BJ (cell line): ENCODE results near the gene TNS3. TPM values are rescaled to one million over a fixed set of nuclear protein-coding genes. Genes with fewer than 3 reads are reported as not detected.

ENCODE experiments used
- CTCF ChIA-PET: fragments of 350-600 bp; formaldehyde crosslinking; extraction: SDS; loops from one replicate; lab custom pipeline; 2021; ENCODE audit warnings: antibody characterized with exemption, inconsistent platforms; lab: Yijun Ruan, JAX
- POLR2A ChIA-PET: fragments of 300-600 bp; sonication (Branson Sonifier 250); formaldehyde crosslinking; extraction: SDS; loops from one replicate; lab custom pipeline; 2021; ENCODE audit warnings: antibody characterized with exemption; lab: Charles Lee
- DNase-seq: peaks from one replicate; pipeline ENCODE4 v3.0.0-alpha.2; 2011; ENCODE audit warnings: low read depth
- H3K27me3 ChIP-seq: 2 replicates; pipeline ENCODE4 v1.6.0; 2011; ENCODE audit warnings: low read length; ENCODE audit not compliant: control insufficient read depth, insufficient read depth
- H3K36me3 ChIP-seq: 2 replicates; pipeline ENCODE4 v1.5.1; 2011; ENCODE audit warnings: low read length; ENCODE audit not compliant: control insufficient read depth, insufficient read depth
- H3K4me3 ChIP-seq: 2 replicates; pipeline ENCODE4 v1.5.1; 2011; ENCODE audit warnings: low read depth, mild to moderate bottlenecking, control low read depth, low read length
- CTCF ChIP-seq: IDR thresholded peaks from 2 replicates; pipeline ENCODE4 v1.5.1; 2011; ENCODE audit warnings: low read depth, mild to moderate bottlenecking, control low read depth, inconsistent platforms, low read length, moderate library complexity; ENCODE audit not compliant: insufficient read depth
- polyA plus RNA-seq: library from polyadenylated mRNA; depleted of rRNA; stranded (reverse); fragments of >200 nt; gene quantifications from 2 replicates; pipeline ENCODE4 v1.2.3, GENCODE V29; 2011

The TNS3 gene
- polyA plus RNA-seq, 1 experiment, result 126 TPM

DNA sequence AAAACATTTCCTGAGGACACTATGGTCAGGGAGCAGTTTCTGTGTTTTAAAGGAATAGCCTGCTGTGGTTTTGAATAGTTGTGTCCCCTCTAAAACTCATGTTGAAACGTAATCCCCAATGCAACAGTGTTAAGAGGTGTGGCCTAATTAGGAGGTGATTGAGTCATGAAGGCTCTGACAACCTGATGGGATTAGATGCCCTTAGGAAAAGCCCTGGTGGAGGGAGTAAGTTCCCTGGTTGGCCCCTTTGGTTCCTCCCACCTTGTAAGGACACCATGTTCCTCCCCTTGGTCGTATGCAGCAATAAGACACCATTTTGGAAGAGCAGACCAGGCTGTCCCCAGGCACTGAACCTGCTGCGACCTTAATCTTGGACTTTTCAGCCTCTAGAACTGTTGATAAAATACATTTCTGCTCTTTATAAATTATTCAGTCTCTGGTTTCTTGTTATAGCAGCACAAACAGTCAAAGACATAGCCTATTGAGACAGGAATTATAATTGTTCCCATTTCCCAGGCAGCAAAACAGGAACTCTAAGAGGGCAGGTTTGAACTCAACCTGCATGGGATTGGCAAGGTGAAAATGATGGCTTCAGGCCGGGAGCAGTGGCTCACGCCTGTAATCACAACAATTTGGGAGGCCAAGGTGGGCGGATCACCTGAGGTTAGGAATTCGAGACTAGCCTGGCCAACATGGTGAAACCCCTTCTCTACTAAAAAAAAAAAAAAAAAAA, 20.5 kb upstream of the TNS3 start:
- Histone ChIP-seq H3K4me3 (no peak overlapping the region), H3K36me3 (no peaks in the 10 kb centered on the region), H3K27me3 (no peaks in the 10 kb centered on the region)
- ChIA-PET CTCF (no interaction called here), POLR2A (no interaction called here)
- no peak for TF ChIP-seq CTCF
- no peak for DNase-seq

GRCh38 chr7:47601881-47602249, 20.0 kb upstream of the TNS3 start:
- TF ChIP-seq CTCF, result no peak
- Histone ChIP-seq H3K27me3 (no peaks in the 10 kb centered on the region), H3K36me3 (no peaks in the 10 kb centered on the region), H3K4me3 (no peak overlapping the region)
- CTCF ChIA-PET, result interaction anchor here (1.3 to 2.4 kb wide), 2 partner anchors 20 to 94 kb away, joined by 3 to 8 read pairs; partner anchors contain the start of gene TNS3
- POLR2A ChIA-PET, result no interaction called here
- no peak for DNase-seq

DNA sequence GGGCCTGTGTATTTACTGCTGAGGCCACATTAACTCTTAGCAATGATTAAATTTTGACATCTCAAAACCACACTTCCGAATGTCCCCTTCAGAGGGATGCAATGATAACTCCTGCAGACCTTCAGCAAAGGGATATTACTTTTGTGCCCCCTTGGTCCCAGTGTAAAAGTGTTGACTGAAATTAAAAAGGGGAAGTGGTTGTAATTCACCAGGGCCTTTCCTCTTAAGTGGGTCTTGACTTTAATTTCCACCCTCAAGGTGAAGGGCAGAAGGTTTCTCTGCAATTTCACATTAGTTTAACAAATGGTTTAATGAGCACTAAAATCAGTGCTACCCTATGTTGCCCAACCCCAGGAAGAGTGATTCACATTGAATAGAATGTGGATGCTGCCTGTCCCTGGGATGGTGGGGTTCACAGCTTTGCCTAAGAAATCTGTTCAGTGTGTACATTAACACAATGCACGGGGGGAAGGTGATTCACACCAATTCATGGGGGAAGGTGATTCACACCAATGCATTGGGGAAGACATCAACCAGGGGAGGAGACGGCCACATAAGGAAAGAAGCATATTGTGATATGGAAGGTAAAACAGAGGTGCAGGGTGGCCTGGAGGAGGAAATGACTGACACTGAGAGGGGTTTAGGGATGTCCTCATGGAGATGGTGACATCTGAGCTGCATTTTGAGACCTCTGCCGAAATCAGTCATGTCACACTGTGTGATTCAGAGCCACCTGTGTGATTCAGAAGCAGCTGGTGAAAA, 19.4 kb upstream of the TNS3 start:
- H3K27me3 ChIP-seq, result no peaks in the 10 kb centered on the region
- CTCF ChIA-PET, result interaction anchor here (1.1 to 2.4 kb wide), 4 partner anchors 10 to 181 kb away, joined by 3 to 8 read pairs (median 4); partner anchors contain the start of gene TNS3
- POLR2A ChIA-PET, result interaction anchor here (0.6 to 1.5 kb wide), 4 partner anchors 9 to 183 kb away, joined by 4 to 8 read pairs (median 5); no protein-coding TSS in a partner anchor

DNA sequence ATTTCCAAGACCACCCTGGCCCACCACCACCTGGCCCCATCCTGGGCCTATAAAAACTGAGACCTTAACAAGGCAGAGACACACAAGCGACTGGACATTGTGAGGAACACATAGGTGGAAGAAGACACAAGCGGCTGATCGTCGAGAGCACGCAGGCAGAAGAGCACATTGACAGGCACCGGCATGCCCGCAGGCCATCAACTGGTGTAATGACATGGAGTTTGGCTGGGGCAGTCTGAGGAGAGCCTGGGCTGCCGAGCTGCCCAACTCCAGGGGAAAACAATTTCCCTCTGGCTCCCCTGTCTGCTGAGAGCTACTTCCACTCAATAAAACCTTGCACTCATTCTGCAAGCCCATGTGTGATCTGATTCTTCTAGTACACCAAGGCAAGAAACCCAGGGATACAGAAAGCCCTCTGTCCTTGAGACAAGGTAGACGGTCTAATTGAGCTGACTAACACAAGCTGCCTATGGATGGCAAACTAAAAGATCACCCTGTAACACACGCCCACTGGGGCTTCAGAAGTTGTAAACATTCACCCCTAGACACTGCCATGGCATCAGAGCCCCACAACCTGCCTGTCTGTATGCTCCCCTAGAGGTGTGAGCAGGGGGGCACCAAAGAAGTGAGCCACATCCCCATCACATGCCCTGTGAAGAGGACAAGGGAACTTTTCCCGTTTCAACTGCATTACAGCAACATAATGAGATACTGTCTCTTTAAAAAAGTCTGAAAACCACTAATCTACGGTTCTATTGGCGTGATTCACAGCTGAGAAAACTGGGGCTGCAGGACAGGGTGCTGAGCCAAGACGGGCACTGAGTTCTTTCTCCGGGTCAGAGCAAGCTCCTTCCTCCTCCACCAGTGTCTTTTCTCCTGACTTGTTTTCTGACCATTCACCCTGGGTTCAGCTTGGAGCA, 18.5 kb upstream of the TNS3 start:
- Histone ChIP-seq H3K36me3 (no peaks in the 10 kb centered on the region), H3K4me3 (no peak overlapping the region), H3K27me3 (no peaks in the 10 kb centered on the region)
- no peak for DNase-seq
- no peak for TF ChIP-seq CTCF
- POLR2A ChIA-PET, result interaction anchor here (0.6 to 1.5 kb wide), 4 partner anchors 8 to 184 kb away, joined by 4 to 8 read pairs (median 5); no protein-coding TSS in a partner anchor
- CTCF ChIA-PET, result interaction anchor here (1.1 to 2.4 kb wide), 5 partner anchors 9 to 182 kb away, joined by 3 to 8 read pairs (median 4); partner anchors contain the start of gene TNS3

More for the DNA sequence above, 19.4 kb upstream of the TNS3 start:
- no peak overlapping the region for H3K4me3 ChIP-seq
- DNase-seq, result no peak
- H3K36me3 ChIP-seq, result no peaks in the 10 kb centered on the region
- no peak for TF ChIP-seq CTCF
